ENCODE measurements around the gene IWS1.
"Not testable (repeated sequence)": the region's sequence is repeated elsewhere in the genome, so short reads cannot be mapped to it uniquely, and the experiment has no call there.

Gene IWS1

DNA sequence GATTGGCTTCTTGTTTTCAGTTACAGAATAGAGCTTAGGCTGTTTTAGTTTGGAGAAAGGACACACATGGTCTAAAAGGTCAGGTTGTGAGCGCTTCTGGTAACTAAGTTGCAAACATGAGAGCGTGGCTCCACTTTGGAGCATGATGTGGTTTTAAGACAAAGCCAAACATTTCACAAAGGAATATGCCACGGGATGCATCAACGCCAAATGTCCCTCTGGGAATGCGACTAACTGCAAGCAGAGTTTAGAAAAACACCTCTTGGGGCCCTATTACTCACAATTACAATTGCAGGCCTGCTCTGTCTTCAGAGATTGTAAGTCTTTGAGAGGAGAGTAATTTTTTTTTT is 34.6 kb upstream of the IWS1 start:
- DNase-seq (ENCODE audit: low read depth), result no peak

DNA sequence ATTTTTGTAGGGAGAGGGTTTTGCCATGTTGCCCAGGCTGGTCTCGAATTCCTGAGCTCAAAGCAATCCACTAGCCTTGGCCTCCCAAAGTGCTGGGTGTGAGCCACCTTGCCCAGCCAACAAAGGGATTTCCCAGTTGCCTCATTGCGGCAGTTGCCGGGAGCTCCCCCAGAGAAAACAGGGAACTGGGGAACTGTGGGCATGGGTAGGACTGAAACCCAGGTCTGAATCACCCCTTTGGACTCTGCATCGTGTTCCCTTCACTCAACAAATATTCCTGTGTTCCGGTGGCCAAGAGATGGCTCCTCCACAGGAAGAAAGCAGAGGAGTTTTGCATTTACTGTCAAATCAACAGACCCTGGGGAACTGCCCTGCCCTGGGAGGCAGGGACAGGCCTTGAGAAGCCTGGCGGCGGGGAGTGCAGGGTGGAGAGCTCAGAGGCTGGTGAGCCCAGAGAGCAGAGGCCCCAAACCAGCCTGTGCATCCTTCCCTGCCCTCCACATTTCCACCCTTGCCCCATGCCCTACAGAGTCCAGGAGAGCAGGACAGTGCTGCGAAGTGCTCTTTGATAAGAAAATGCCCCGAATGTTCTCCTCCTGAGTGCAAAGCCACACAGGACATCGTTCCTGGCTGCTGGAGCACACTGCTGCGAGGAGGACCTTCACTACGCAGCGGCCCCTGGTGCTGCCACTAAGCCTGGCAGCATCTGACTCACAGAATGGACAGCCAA is 34.1 kb upstream of the IWS1 start:
- no peak for DNase-seq (ENCODE audit: low read depth)

DNA sequence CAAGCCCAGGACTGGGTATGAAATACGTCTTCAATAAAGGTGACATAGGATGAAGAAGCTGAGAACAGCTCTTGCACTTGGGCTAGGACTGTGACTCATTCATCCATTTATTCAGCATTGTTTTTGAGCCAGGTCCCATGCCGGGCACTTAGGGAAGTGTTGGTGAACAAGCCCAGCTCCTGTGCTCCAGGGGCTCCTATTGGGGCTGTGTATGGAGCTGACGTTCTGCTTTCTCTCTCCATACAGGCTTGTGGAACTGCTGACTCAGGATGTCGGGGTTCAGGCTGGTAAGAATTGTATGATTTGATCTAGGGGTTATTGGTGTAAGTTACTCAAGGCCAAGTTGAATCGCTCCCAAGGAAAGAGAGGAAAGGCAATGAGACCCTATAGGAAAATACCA is 33.2 kb upstream of the IWS1 start:
- no peak for DNase-seq (ENCODE audit: low read depth)

- DNase-seq (ENCODE audit: low read depth), result no peak
These were observed 32.6 kb upstream of the IWS1 start for GRCh38 chr2:127558911-127559310.

- no peak for DNase-seq (ENCODE audit: low read depth)
These were observed 26.6 kb upstream of the IWS1 start for GRCh38 chr2:127552846-127553245.

- DNase-seq (ENCODE audit: low read depth), result no peak
These were observed 26.0 kb upstream of the IWS1 start for GRCh38 chr2:127552336-127552735.

- DNase-seq (ENCODE audit: low read depth), result no peak
These were observed 25.1 kb upstream of the IWS1 start for GRCh38 chr2:127551221-127551930.

- DNase-seq (ENCODE audit: low read depth), result no peak
These were observed 20.5 kb upstream of the IWS1 start for GRCh38 chr2:127546797-127547196.

GRCh38 chr2:127545796-127546195 is 19.5 kb upstream of the IWS1 start:
- DNase-seq (ENCODE audit: low read depth), result no peak

DNA sequence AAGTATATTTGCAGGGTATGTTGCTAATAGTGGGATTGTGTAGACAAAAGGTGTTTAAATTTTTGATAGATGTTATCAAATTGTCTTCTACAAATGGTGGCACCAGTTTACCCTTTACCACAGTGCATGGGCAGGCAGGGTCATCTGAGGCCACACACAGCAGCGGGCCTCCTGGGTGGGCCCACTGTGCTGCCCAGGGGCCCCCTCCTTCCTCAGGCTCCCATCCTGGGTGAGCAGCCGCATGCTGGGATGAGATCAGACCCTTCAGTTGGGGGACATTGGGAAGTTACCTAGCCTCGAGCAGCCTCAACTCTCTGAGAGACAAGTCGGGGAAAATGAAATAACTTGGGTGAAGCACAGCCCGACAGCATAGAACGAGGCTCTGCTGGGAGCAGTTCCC is 18.9 kb upstream of the IWS1 start:
- DNase-seq (ENCODE audit: low read depth), result no peak

- not testable (repeated sequence) for DNase-seq (ENCODE audit: low read depth)
These were observed 16.8 kb upstream of the IWS1 start for GRCh38 chr2:127543013-127543501.

DNA sequence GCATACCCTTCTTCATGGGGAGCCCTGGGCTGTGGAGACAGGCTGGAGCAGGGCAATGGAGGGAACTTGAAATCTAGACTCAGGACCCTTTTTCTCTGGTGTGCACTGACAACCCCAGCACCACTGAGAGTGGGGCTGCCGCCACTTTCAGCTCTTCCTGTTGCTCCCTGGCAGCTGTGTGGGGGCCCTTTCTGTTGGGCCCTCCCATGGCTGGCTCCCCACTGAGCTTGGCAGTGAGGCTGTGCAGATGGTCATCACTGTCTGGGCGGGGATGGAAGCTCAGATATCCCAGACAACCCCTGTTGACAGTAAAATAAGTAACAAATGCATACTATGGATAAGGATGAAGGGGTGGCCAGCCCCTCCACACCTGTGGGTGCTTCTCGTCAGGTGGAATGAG is 15.9 kb upstream of the IWS1 start:
- DNase-seq (ENCODE audit: low read depth), result no peak

DNA sequence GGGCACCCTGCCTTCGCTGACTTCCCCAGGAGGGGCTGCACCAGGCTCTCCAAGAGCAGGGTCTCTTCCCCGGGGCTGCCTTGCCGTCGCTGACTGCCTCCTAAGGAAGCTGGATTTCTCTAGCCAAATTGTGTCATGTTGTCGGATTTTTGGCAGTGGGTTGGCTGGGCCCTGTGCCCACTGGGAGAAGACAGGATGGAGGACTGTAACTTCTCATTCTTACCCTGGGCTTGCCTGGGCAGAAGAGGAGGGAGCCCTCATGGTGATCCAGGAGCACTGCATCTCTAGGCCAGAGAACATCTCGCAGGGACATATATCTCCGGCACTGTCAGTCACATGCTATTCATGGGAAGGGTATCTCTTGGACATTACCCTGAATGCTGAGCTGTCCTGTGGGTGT is 15.5 kb upstream of the IWS1 start:
- DNase-seq (ENCODE audit: low read depth), result no peak

DNA sequence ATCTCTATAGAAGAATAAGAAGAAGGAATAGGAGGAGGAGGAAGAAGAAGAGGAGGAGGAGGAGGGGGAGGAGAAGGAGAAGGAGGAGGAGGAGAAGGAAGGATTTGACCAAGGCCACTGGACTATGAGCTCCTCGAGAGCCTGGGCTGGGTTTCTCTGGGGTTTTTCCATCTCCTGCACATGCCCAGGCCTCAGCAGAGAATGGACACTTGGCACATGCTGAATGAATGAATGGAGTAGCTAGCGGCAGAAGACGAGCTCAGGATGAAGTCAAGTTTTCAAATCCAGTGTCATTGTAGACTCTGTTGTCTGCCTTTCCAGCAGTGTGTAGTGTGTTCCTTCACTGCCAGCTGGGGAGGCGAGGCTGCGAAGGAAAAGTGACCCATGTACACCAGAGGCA is 11.4 kb upstream of the IWS1 start:
- DNase-seq (ENCODE audit: low read depth), result no peak

DNA sequence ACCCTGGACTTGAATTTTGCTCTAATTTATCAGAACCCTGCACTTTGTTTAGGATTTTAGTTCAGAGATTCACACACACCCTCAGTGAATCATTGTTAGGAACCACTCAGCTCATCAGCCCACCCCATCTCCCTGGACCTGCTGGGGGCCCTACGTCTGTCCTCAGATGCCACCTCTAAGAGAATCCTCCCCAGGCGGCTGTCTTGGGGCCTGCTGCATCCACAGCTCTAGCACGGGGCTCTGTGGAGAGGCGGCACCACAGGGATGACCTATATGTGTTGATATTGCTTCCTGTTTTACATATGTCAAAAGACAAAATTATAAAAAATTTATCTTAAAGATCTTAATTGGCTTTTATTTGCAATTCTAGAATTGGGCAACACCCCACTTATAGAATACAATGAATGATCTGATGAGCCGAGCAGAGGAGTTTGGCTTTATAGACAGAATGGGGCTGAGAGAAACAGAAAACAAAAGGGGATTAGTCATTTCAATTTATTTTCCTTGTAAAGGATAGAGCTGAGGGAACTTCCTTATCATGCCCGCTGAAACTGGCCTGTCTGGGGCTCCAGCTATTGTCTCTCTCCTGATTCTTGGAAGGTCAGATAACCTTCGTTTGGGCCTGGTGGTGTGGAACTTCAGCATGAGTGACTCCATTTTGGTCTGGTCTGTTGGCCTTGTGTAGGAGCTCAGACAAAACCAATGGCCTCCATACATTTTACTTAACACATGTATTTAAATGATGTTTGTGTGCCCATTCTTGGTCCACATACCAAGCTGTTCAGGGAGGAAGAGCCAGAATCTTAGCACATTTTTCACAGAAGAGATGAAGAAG is 10.6 kb upstream of the IWS1 start:
- DNase-seq (ENCODE audit: low read depth), result no peak

DNA sequence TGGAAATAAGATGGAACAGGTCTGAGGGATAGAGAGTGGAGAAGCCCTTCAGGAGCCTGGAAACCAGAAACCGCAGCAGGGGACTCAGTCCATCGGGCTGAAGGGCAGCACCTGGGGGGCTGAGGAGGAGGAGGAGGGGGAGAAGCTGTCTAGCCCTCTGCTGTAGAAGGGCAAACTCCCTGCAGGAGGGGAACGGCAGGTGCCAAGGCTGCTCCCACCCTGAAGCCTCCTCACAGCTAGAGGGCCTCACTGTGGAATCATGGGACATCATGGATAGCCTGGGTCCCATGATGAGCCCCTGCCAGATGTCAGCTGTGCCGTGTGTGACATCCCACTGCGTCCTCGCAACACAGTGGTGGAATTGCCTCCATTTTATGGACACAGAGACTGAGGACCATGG is 9.6 kb upstream of the IWS1 start:
- no peak for DNase-seq (ENCODE audit: low read depth)

- DNase-seq (ENCODE audit: low read depth), result no peak
These were observed 9.2 kb upstream of the IWS1 start, which contains the start of gene MYO7B for GRCh38 chr2:127535422-127535901. MYO7B (plus strand) TSS chr2:127535683; CDS start chr2:127559723, 24,040 bp downstream.

- DNase-seq (ENCODE audit: low read depth), result no peak
These were observed 6.0 kb upstream of the IWS1 start for GRCh38 chr2:127532296-127532695.

GRCh38 chr2:127531221-127531648 is 4.9 kb upstream of the IWS1 start:
- DNase-seq (ENCODE audit: low read depth), result peak; percentile 27

DNA sequence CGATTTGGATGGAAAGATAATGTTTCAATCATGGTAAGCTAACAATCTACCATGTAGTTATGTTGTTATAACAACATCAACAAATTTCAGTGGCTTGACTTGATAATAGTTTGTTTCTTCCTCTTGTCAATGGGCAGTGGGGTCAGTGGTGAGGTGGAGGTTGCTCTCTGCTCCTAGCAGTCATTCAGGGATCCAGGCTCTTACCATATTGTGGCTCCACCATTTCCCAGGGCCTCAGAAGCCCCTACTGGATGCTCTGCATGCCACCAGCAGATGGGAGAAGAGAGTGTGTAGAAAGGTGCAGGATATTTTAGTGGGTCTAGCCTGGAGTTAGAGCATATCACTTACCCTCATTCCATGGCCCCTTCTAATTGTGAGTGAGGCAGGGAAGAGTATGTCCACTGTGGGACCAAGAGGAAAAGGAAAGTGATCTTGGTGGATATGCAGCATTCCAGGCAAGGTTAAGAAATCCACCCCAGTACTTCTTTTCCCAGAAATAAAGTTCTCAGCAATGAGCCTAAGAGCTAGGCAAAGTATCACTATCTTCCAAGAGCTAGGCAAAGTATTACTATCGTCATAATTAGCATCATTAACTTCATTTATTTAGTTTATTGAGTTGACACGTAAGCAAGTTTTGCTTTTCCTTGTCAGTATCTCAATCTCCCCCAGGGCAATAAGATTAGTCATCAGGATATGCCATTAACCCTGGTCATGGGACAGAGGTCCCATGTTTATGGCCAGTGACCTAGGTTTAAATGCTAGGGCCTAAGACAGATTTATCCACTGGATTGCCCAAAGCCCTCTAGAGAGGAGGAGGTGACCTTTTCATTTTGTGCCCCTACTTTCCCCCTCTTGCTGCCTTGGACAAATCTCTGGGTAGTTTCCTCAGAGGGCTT is 4.2 kb upstream of the IWS1 start:
- DNase-seq (ENCODE audit: low read depth), result no peak

DNA sequence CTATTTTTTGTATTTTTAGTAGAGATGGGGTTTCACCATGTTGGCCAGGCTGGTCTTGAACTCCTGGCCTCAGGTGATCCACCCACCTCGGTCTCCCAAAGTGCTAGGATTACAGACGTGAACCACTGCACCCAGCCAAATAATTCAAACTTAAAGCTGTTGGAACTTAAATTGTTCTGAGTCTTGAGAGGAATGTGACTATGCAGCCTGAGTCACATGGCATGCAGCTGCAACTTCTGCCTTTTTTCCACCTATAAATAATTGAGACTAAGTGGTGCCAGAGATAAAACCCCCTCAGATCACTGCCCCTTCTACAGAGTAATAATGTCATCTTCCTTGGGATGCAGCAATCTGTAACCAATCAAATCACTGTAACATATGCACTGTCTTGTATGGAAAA is 3.1 kb upstream of the IWS1 start:
- DNase-seq (ENCODE audit: low read depth), result not testable (repeated sequence)

Measured in HS-27A (cell line).